WTC11 (cell line): ENCODE measurements around the gene PCSK2. TPM values are rescaled to one million over a fixed set of nuclear protein-coding genes. Genes with fewer than 3 reads are reported as not detected.

ENCODE experiments used
- ATAC-seq: fragments of 200-7000 bp; cut with Tn5 transposase; 2 replicates; pipeline ENCODE4 v1.10.0; 2021; ENCODE audit warnings: mild to moderate bottlenecking, moderate library complexity
- CTCF ChIA-PET: fragments of 300-600 bp; sonication (Branson Sonifier 250); formaldehyde crosslinking; loops from one replicate; lab custom pipeline; 2021; ENCODE audit warnings: antibody characterized with exemption; lab: Charles Lee
- POLR2A ChIA-PET: fragments of 350-600 bp; sonication (Branson Sonifier 250); formaldehyde crosslinking; loops from one replicate; lab custom pipeline; 2021; ENCODE audit warnings: antibody characterized with exemption; lab: Charles Lee
- DNase-seq: peaks from one replicate; pipeline ENCODE4 v3.0.0; 2021; ENCODE audit warnings: low spot score
- H3K27ac Mint-ChIP-seq: 2 replicates; pipeline ENCODE4 v1.8.0; 2021; ENCODE audit warnings: mixed read lengths
- H3K27me3 Mint-ChIP-seq: 2 replicates; pipeline ENCODE4 v1.8.0; 2021; ENCODE audit warnings: low read depth, mild to moderate bottlenecking, moderate library complexity, mixed read lengths
- H3K36me3 Mint-ChIP-seq: 2 replicates; pipeline ENCODE4 v1.8.0; 2021; ENCODE audit warnings: mixed read lengths
- H3K4me1 Mint-ChIP-seq: 2 replicates; pipeline ENCODE4 v1.8.0; 2022; ENCODE audit warnings: mixed read lengths
- H3K4me3 Mint-ChIP-seq: 2 replicates; pipeline ENCODE4 v1.8.0; 2021; ENCODE audit warnings: mild to moderate bottlenecking, moderate library complexity, mixed read lengths
- H3K9me3 Mint-ChIP-seq: 2 replicates; pipeline ENCODE4 v1.8.0; 2021; ENCODE audit warnings: mixed read lengths
- ELF4 ChIP-seq: sonication (generic); formaldehyde crosslinking; IDR thresholded peaks from 2 replicates; pipeline ENCODE4 v1.8.1; 2022; ENCODE audit warnings: low read depth, mild to moderate bottlenecking, moderate library complexity, missing genetic modification reagents
- GRHL2 ChIP-seq: fragments of 250-450 bp; sonication (Bioruptor Pico); IDR thresholded peaks from 2 replicates; pipeline ENCODE4 v1.8.0; 2022; ENCODE audit warnings: mild to moderate bottlenecking, moderate library complexity; ENCODE audit not compliant: insufficient replicate concordance, severe bottlenecking
- JUN ChIP-seq: sonication (generic); formaldehyde crosslinking; IDR thresholded peaks from 2 replicates; pipeline ENCODE4 v1.8.0; 2023; ENCODE audit warnings: mild to moderate bottlenecking, missing genetic modification reagents
- NR3C1 ChIP-seq: sonication (generic); formaldehyde crosslinking; conservative IDR thresholded peaks from 2 replicates; pipeline ENCODE4 v1.8.1; 2023; ENCODE audit warnings: low read depth, mild to moderate bottlenecking, missing genetic modification reagents
- RELA ChIP-seq: sonication (generic); formaldehyde crosslinking; IDR thresholded peaks from 2 replicates; pipeline ENCODE4 v1.8.1; 2022; ENCODE audit warnings: missing genetic modification reagents, mild to moderate bottlenecking, borderline replicate concordance
- TEAD4 ChIP-seq: sonication (generic); formaldehyde crosslinking; IDR thresholded peaks from 2 replicates; pipeline ENCODE4 v1.8.0; 2022; ENCODE audit warnings: mild to moderate bottlenecking, missing genetic modification reagents
- ZNF263 ChIP-seq: sonication (generic); formaldehyde crosslinking; IDR thresholded peaks from 2 replicates; pipeline ENCODE4 v1.8.1; 2022; ENCODE audit warnings: low read depth, mild to moderate bottlenecking, moderate library complexity, missing genetic modification reagents
- total RNA-seq: library from RNA; stranded (reverse); gene quantifications from 3 replicates; pipeline ENCODE4 v1.2.3, GENCODE V29; 2021
- TF ChIP-seq, protein P1 (sequence below): sonication (generic); formaldehyde crosslinking; conservative IDR thresholded peaks from 2 replicates; pipeline ENCODE4 v1.8.1; 2022; ENCODE audit warnings: mild to moderate bottlenecking, missing genetic modification reagents
- TF ChIP-seq, protein P2 (sequence below): sonication (generic); formaldehyde crosslinking; IDR thresholded peaks from 2 replicates; pipeline ENCODE4 v1.8.1; 2022; ENCODE audit warnings: mild to moderate bottlenecking, moderate library complexity, missing genetic modification reagents
- TF ChIP-seq, protein P3 (sequence below): sonication (generic); formaldehyde crosslinking; conservative IDR thresholded peaks from 2 replicates; pipeline ENCODE4 v1.8.1; 2023; ENCODE audit warnings: mild to moderate bottlenecking, low read depth, missing genetic modification reagents, moderate library complexity
- TF ChIP-seq, protein P4 (sequence below): fragments of 250-450 bp; sonication (Bioruptor Pico); IDR thresholded peaks from 2 replicates; pipeline ENCODE4 v1.9.0; 2021; ENCODE audit warnings: mild to moderate bottlenecking, borderline replicate concordance
- TF ChIP-seq, protein P5 (sequence below): fragments of 250-450 bp; sonication (Bioruptor Pico); IDR thresholded peaks from 2 replicates; pipeline ENCODE4 v1.9.0; 2021; ENCODE audit warnings: moderate library complexity, mild to moderate bottlenecking, inconsistent platforms, borderline replicate concordance
- TF ChIP-seq, protein P6 (sequence below): sonication (generic); formaldehyde crosslinking; IDR thresholded peaks from 2 replicates; pipeline ENCODE4 v1.8.1; 2022; ENCODE audit warnings: missing genetic modification reagents, borderline replicate concordance
- TF ChIP-seq, protein P7 (sequence below): sonication (generic); formaldehyde crosslinking; IDR thresholded peaks from 2 replicates; pipeline ENCODE4 v1.8.1; 2022; ENCODE audit warnings: mild to moderate bottlenecking, missing genetic modification reagents, moderate library complexity, borderline replicate concordance
- TF ChIP-seq, protein P8 (sequence below): sonication (generic); formaldehyde crosslinking; IDR thresholded peaks from 2 replicates; pipeline ENCODE4 v1.8.0; 2022; ENCODE audit warnings: missing genetic modification reagents

PCSK2 gene
- total RNA-seq, 1 experiment from 2014 or later: 0.74 TPM

DNA sequence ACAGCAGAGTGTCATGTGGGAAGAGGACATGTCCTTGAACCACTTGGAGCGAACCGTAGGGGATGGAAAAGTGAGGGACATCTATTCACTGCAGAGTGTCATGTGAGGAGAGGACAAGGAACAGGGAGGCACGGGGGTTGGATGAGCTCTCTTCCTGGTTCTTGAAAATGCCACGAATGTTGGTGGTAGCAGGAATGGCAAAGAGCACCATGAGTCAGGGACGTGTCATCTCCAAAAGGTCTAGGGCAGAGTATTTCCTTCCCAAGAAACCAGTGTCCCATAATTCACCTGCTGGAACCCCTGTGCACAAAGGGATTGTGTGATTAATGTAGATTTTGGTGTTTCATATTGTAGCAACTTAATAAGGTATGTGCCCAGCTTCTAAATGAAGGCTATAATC, 167.6 kb downstream of the PCSK2 start:
- H3K9me3 Mint-ChIP-seq: no peaks in the 10 kb centered on the region
- peak overlapping the region; percentile 5; the same call in 1 of the 2 replicates for H3K27ac Mint-ChIP-seq
- ChIA-PET POLR2A (no interaction called here), CTCF (no interaction called here)
- DNase-seq: no peak
- TF ChIP-seq, protein P1, sequence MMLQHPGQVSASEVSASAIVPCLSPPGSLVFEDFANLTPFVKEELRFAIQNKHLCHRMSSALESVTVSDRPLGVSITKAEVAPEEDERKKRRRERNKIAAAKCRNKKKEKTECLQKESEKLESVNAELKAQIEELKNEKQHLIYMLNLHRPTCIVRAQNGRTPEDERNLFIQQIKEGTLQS (CRISPR knock-in tag): no peak
- TF ChIP-seq RELA (no peak), JUN (CRISPR knock-in tag) (no peak), NR3C1 (CRISPR knock-in tag) (no peak), ELF4 (CRISPR knock-in tag) (no peak), GRHL2 (CRISPR knock-in tag) (no peak)
- TF ChIP-seq, protein P2, sequence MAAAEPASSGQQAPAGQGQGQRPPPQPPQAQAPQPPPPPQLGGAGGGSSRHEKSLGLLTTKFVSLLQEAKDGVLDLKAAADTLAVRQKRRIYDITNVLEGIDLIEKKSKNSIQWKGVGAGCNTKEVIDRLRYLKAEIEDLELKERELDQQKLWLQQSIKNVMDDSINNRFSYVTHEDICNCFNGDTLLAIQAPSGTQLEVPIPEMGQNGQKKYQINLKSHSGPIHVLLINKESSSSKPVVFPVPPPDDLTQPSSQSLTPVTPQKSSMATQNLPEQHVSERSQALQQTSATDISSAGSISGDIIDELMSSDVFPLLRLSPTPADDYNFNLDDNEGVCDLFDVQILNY: no peak
- TF ChIP-seq, protein P3, sequence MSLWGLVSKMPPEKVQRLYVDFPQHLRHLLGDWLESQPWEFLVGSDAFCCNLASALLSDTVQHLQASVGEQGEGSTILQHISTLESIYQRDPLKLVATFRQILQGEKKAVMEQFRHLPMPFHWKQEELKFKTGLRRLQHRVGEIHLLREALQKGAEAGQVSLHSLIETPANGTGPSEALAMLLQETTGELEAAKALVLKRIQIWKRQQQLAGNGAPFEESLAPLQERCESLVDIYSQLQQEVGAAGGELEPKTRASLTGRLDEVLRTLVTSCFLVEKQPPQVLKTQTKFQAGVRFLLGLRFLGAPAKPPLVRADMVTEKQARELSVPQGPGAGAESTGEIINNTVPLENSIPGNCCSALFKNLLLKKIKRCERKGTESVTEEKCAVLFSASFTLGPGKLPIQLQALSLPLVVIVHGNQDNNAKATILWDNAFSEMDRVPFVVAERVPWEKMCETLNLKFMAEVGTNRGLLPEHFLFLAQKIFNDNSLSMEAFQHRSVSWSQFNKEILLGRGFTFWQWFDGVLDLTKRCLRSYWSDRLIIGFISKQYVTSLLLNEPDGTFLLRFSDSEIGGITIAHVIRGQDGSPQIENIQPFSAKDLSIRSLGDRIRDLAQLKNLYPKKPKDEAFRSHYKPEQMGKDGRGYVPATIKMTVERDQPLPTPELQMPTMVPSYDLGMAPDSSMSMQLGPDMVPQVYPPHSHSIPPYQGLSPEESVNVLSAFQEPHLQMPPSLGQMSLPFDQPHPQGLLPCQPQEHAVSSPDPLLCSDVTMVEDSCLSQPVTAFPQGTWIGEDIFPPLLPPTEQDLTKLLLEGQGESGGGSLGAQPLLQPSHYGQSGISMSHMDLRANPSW: no peak
- TF ChIP-seq, protein P4, sequence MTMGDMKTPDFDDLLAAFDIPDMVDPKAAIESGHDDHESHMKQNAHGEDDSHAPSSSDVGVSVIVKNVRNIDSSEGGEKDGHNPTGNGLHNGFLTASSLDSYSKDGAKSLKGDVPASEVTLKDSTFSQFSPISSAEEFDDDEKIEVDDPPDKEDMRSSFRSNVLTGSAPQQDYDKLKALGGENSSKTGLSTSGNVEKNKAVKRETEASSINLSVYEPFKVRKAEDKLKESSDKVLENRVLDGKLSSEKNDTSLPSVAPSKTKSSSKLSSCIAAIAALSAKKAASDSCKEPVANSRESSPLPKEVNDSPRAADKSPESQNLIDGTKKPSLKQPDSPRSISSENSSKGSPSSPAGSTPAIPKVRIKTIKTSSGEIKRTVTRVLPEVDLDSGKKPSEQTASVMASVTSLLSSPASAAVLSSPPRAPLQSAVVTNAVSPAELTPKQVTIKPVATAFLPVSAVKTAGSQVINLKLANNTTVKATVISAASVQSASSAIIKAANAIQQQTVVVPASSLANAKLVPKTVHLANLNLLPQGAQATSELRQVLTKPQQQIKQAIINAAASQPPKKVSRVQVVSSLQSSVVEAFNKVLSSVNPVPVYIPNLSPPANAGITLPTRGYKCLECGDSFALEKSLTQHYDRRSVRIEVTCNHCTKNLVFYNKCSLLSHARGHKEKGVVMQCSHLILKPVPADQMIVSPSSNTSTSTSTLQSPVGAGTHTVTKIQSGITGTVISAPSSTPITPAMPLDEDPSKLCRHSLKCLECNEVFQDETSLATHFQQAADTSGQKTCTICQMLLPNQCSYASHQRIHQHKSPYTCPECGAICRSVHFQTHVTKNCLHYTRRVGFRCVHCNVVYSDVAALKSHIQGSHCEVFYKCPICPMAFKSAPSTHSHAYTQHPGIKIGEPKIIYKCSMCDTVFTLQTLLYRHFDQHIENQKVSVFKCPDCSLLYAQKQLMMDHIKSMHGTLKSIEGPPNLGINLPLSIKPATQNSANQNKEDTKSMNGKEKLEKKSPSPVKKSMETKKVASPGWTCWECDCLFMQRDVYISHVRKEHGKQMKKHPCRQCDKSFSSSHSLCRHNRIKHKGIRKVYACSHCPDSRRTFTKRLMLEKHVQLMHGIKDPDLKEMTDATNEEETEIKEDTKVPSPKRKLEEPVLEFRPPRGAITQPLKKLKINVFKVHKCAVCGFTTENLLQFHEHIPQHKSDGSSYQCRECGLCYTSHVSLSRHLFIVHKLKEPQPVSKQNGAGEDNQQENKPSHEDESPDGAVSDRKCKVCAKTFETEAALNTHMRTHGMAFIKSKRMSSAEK (CRISPR knock-in tag): no peak
- no peaks in the 10 kb centered on the region for H3K36me3 Mint-ChIP-seq
- ATAC-seq: no peak
- H3K27me3 Mint-ChIP-seq: no peaks in the 10 kb centered on the region
- H3K4me3 Mint-ChIP-seq: no peak overlapping the region
- no peaks in the 10 kb centered on the region for H3K4me1 Mint-ChIP-seq

DNA sequence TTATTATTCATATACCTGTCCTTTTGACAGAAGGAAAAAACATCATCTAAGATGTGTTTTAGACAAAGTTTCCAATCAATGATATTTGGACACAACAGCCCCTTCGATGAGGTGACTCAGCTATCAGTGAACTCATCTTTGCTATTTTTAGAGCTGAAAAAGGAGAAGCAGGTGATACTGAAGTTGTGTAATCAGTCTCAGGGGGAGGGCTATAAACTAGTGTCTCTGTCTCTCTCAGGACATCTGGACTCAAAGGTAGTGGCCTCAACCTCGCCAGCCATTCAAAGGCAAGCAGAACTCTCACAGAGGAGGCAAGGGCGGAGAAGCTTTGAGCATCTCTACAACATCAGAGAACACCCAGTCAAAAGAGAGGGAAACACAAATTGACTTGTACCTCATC, 168.9 kb downstream of the PCSK2 start:
- H3K36me3 Mint-ChIP-seq: no peaks in the 10 kb centered on the region
- no peaks in the 10 kb centered on the region for H3K27me3 Mint-ChIP-seq
- no peak overlapping the region for H3K27ac Mint-ChIP-seq
- H3K4me3 Mint-ChIP-seq: no peak overlapping the region
- no peak for ATAC-seq
- no peaks in the 10 kb centered on the region for H3K4me1 Mint-ChIP-seq
- ChIA-PET POLR2A (interaction anchor here (0.7 kb wide), 1 partner anchor 324 kb away, joined by 3 read pairs; no protein-coding TSS in a partner anchor), CTCF (no interaction called here)
- H3K9me3 Mint-ChIP-seq: no peaks in the 10 kb centered on the region
- no peak for DNase-seq
- TF ChIP-seq ZNF263 (CRISPR knock-in tag): no peak
- TF ChIP-seq, protein P5, sequence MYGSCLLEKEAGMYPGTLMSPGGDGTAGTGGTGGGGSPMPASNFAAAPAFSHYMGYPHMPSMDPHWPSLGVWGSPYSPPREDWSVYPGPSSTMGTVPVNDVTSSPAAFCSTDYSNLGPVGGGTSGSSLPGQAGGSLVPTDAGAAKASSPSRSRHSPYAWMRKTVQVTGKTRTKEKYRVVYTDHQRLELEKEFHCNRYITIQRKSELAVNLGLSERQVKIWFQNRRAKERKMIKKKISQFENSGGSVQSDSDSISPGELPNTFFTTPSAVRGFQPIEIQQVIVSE (CRISPR knock-in tag): no peak
- TF ChIP-seq, protein P6, sequence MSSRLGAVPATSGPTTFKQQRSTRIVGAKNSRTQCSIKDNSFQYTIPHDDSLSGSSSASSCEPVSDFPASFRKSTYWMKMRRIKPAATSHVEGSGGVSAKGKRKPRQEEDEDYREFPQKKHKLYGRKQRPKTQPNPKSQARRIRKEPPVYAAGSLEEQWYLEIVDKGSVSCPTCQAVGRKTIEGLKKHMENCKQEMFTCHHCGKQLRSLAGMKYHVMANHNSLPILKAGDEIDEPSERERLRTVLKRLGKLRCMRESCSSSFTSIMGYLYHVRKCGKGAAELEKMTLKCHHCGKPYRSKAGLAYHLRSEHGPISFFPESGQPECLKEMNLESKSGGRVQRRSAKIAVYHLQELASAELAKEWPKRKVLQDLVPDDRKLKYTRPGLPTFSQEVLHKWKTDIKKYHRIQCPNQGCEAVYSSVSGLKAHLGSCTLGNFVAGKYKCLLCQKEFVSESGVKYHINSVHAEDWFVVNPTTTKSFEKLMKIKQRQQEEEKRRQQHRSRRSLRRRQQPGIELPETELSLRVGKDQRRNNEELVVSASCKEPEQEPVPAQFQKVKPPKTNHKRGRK: no peak
- TF ChIP-seq, protein P7, sequence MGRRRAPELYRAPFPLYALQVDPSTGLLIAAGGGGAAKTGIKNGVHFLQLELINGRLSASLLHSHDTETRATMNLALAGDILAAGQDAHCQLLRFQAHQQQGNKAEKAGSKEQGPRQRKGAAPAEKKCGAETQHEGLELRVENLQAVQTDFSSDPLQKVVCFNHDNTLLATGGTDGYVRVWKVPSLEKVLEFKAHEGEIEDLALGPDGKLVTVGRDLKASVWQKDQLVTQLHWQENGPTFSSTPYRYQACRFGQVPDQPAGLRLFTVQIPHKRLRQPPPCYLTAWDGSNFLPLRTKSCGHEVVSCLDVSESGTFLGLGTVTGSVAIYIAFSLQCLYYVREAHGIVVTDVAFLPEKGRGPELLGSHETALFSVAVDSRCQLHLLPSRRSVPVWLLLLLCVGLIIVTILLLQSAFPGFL (CRISPR knock-in tag): no peak
- TF ChIP-seq, protein P8, sequence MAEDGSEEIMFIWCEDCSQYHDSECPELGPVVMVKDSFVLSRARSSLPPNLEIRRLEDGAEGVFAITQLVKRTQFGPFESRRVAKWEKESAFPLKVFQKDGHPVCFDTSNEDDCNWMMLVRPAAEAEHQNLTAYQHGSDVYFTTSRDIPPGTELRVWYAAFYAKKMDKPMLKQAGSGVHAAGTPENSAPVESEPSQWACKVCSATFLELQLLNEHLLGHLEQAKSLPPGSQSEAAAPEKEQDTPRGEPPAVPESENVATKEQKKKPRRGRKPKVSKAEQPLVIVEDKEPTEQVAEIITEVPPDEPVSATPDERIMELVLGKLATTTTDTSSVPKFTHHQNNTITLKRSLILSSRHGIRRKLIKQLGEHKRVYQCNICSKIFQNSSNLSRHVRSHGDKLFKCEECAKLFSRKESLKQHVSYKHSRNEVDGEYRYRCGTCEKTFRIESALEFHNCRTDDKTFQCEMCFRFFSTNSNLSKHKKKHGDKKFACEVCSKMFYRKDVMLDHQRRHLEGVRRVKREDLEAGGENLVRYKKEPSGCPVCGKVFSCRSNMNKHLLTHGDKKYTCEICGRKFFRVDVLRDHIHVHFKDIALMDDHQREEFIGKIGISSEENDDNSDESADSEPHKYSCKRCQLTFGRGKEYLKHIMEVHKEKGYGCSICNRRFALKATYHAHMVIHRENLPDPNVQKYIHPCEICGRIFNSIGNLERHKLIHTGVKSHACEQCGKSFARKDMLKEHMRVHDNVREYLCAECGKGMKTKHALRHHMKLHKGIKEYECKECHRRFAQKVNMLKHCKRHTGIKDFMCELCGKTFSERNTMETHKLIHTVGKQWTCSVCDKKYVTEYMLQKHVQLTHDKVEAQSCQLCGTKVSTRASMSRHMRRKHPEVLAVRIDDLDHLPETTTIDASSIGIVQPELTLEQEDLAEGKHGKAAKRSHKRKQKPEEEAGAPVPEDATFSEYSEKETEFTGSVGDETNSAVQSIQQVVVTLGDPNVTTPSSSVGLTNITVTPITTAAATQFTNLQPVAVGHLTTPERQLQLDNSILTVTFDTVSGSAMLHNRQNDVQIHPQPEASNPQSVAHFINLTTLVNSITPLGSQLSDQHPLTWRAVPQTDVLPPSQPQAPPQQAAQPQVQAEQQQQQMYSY (CRISPR knock-in tag): no peak
- no peak for TF ChIP-seq TEAD4 (CRISPR knock-in tag)
